HG03095 (cell line): ENCODE data around the gene IGFBPL1.

Experiments used
- ATAC-seq: cut with Tn5 transposase; IDR thresholded peaks from one replicate; pipeline ENCODE4 v1.9.1; 2021; ENCODE audit warnings: moderate library complexity; ENCODE audit not compliant: unreplicated experiment

Gene IGFBPL1

GRCh38 chr9:38432922-38433510 is 8.8 kb upstream of the IGFBPL1 start:
- ATAC-seq = no peak

DNA sequence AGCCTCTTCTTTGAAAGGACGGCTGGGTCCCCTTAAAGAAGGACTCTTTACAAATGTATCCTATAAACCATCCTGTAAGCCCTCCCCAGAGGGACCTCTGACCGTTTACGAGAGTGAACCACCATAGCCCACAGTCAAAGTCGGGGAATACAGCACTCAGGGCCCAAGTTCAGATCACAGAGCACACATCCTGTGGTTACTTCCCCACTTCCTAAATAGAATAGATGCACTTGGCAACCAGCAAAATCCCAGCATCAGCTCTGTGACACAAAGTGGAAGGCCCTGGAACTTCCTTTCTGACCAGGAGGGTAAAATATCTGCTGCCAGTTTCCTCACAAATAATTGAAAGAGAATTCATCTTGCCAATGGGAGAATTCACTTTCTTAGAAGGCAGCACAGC is 6.9 kb upstream of the IGFBPL1 start:
- no peak for ATAC-seq

- ATAC-seq = no peak
Measured at GRCh38 chr9:38428062-38428461, 3.8 kb upstream of the IGFBPL1 start.

DNA sequence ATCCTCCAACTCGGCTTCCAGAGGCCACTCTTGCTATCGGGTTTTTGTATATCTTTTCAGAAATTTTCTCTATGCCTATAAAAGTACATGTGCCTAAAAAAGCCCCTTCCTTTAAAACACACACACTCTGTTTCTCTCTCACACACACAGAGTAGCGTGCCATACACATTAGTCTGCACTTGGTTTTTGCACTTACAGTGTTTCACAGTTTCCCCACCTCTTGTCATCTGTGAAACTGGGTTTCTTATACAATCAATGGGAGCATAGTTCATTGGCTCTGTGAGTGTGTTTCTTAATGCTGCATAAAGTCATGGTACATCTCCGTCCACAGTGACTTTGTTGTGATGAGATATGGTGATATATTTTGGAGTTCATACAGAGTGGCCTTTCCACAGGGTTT is 664 bp upstream of the IGFBPL1 start:
- ATAC-seq = no peak

- ATAC-seq = no peak
Measured at GRCh38 chr9:38423273-38423972, 831 bp downstream of the IGFBPL1 start.

DNA sequence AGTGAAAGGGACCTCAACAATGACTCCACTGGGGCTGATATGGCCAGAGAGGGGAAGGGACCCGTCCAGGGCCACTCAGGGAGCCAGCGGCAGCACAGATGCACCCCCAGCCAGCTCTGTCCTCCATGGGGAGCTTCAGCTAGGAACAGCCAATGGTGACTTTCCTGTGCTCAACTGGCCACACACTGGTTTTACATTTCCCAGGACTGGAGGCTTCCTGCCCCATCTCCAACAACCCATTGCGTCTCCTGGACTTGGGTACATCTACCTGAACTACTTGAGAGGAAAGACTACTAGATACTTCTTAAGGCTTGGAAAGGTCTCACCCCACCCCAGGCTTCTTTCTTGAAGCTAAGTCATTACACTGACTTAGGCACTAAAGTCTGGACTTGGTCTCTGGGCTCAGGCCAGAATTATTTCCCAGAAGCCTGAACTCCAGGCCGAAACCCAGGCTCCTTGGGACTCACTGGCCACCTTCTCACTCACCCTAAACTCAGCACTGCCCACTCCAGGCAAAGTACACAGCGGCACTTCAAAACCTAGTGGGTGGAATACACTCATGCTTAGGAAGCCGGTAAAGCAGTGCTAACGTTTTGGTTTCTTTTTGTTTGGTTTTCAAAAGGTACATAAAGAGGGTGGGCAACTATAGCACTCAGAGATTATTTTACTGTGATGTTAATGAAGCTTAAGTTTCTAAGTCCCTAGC is 1.5 kb downstream of the IGFBPL1 start:
- no peak for ATAC-seq

DNA sequence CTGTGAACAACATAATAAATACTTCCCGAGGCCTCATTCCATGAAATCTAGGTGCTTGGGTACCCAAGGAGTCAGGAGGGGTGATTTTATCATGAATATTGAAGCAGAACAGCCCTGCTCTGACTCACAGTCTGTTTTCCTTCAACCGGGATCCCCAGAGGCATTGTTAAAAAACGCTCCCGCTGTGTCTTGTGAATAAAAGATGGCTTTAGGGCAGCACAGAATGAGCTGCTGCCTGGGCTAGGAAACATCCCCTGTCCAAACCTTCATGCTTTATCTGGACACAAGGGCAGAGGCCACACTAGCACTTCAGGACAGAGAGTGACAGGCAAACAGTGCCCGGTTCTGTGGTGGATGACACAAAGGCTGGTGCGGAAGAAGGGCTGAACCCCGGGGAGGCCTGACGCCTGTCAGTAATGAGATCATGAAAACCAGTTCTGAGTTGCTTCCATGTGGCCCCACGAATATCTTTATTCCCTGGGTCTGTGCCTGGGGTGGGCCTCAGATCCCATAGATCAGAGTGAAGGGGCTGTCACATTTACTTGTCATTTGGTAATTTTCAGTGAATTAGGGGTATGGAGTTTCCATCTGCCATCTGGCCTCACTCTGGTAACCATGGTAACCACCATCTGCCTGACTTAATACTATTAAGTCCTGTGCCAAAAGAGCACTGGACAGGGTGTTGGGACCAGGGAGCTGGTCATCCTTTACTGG is 2.6 kb downstream of the IGFBPL1 start:
- ATAC-seq = no peak

- no peak for ATAC-seq
Measured at GRCh38 chr9:38419181-38419580, 5.1 kb downstream of the IGFBPL1 start.

GRCh38 chr9:38418366-38418765 is 5.9 kb downstream of the IGFBPL1 start:
- no peak for ATAC-seq

- no peak for ATAC-seq
Measured at GRCh38 chr9:38417003-38417945, 7.0 kb downstream of the IGFBPL1 start.

GRCh38 chr9:38416461-38416860 is 7.8 kb downstream of the IGFBPL1 start:
- no peak for ATAC-seq

DNA sequence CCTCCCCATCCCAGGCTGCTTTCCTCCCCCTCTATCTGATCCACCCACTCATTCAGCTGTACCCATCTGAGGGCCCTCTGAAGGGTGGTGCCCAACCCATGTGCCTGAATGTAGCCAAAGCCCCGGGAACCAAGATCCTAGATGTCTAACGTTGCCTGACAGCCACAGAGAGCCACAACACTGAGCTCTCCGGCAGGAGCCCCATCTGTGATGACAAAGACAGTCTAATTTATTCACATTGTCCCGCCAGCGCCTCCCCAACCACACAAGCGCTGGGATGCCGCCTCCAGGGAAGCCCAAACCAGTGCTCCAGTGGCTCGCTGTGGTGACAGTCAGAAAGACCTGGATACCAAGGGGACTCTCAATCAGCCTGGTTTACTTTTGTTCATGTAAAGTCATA is 8.4 kb downstream of the IGFBPL1 start:
- no peak for ATAC-seq

- no peak for ATAC-seq
Measured at GRCh38 chr9:38414040-38414723, 10.1 kb downstream of the IGFBPL1 start.

DNA sequence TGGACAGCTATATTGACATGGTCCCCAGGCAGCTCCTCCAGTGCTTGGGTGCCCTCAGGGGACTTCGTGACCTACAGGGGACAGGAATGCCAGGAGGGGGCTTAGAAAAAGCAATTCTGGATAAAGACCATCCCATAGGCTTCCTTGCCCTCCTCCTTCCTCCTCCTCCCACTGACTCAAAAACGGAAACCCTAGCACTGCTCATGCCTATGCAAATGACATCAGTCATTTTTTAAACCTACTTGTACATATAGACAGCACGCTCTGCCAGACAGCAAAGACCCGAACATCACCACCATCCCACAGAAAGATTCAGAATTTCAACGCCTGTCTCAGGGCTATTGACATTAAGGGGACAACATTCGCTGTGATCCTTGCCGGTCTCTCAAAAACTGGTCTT is 11.0 kb downstream of the IGFBPL1 start:
- no peak for ATAC-seq

GRCh38 chr9:38412751-38413150 is 11.5 kb downstream of the IGFBPL1 start:
- no peak for ATAC-seq

GRCh38 chr9:38408719-38409118 is 15.5 kb downstream of the IGFBPL1 start:
- ATAC-seq = peak; percentile 52

GRCh38 chr9:38406476-38407186 is 17.6 kb downstream of the IGFBPL1 start:
- ATAC-seq = no peak

- ATAC-seq = no peak
Measured at GRCh38 chr9:38405785-38406184, 18.5 kb downstream of the IGFBPL1 start.

- ATAC-seq = no peak
Measured at GRCh38 chr9:38404314-38404713, 19.9 kb downstream of the IGFBPL1 start.
